GM12878 (cell line): ENCODE measurements around the gene MORF4L2. TPM values are rescaled to one million over a fixed set of nuclear protein-coding genes. Genes with fewer than 3 reads are reported as not detected.

Experiments used
- ATAC-seq: fragments of 200-7000 bp; cut with Tn5 transposase; 3 replicates; pipeline ENCODE4 v1.9.1; 2020; ENCODE audit warnings: mild to moderate bottlenecking, moderate library complexity
- BruUV-seq: library from RNA; stranded (reverse); fragments of 400-500 nt; replicated peaks from 2 replicates; lab custom pipeline; 2021; lab: Mats Ljungman, UMichigan
- CTCF ChIA-PET: fragments of 300-600 bp; sonication (Branson Sonifier 250); formaldehyde crosslinking; extraction: SDS; loops from one replicate; lab custom pipeline; 2021; ENCODE audit warnings: inconsistent platforms; lab: Yijun Ruan, JAX
- POLR2A ChIA-PET: fragments of 350-600 bp; formaldehyde crosslinking; extraction: SDS; loops from one replicate; lab custom pipeline; 2021; ENCODE audit warnings: inconsistent platforms; lab: Charles Lee
- RAD21 ChIA-PET: fragments of 300-600 bp; sonication (Branson Sonifier 250); formaldehyde crosslinking; loops from one replicate; lab custom pipeline; 2023; ENCODE audit warnings: antibody characterized with exemption; ENCODE audit not compliant: unreplicated experiment; lab: Charles Lee
- SMC1A ChIA-PET: fragments of 300-600 bp; sonication (Branson Sonifier 250); formaldehyde crosslinking; loops from one replicate; lab custom pipeline; 2023; ENCODE audit not compliant: unreplicated experiment, uncharacterized antibody; lab: Charles Lee
- DNase-seq: peaks from one replicate; pipeline ENCODE4 v3.0.0-alpha.2; 2011; ENCODE audit warnings: low read depth, low spot score
- FAIRE-seq: peaks from 3 replicates; lab custom pipeline; 2011; peaks lifted over from hg19 to GRCh38; lab: Jason Lieb, UNC
- H2AFZ ChIP-seq: 2 replicates; pipeline ENCODE4 v1.6.0; 2011; ENCODE audit warnings: low read depth, low read length, control low read depth; ENCODE audit not compliant: control insufficient read depth
- H3K27ac ChIP-seq: 2 replicates; pipeline ENCODE4 v1.5.1; 2011; ENCODE audit warnings: control low read depth; ENCODE audit not compliant: control insufficient read depth, insufficient read depth
- H3K27me3 ChIP-seq, 2 experiments: replicated peaks in 1 of 2; 2 replicates each; pipeline versions ENCODE4 v1.6.0 to v1.6.1; 2011; ENCODE audit warnings: low read length in 1 of 2; ENCODE audit not compliant: control insufficient read depth in 2 of 2, insufficient read depth in 2 of 2
- H3K36me3 ChIP-seq, 2 experiments: 2 replicates each; pipeline ENCODE4 v1.5.1; 2011; ENCODE audit warnings: low read length in 1 of 2; ENCODE audit not compliant: control insufficient read depth in 2 of 2, insufficient read depth in 2 of 2
- H3K4me1 ChIP-seq: 2 replicates; pipeline ENCODE4 v1.6.1; 2011; ENCODE audit warnings: mild to moderate bottlenecking, low read length, moderate library complexity, mixed read lengths; ENCODE audit not compliant: control insufficient read depth, insufficient read depth
- H3K4me2 ChIP-seq: 2 replicates; pipeline ENCODE4 v1.6.0; 2011; ENCODE audit warnings: control low read depth; ENCODE audit not compliant: control insufficient read depth, insufficient read depth
- H3K4me3 ChIP-seq: fragments of 200-600 bp; sonication (generic); 2 replicates; pipeline ENCODE4 v1.5.1; 2016
- H3K79me2 ChIP-seq: 2 replicates; pipeline ENCODE4 v1.6.0; 2011; ENCODE audit warnings: low read length; ENCODE audit not compliant: control insufficient read depth, insufficient read depth
- H3K9ac ChIP-seq: 2 replicates; pipeline ENCODE4 v1.8.0; 2011; ENCODE audit warnings: low read length, control low read depth, mixed read lengths; ENCODE audit not compliant: control insufficient read depth, insufficient read depth
- H3K9me3 ChIP-seq: replicated peaks from 3 replicates; pipeline ENCODE4 v1.5.1; 2011; ENCODE audit warnings: mild to moderate bottlenecking, low read length; ENCODE audit not compliant: control insufficient read depth, insufficient read depth
- H4K20me1 ChIP-seq: 2 replicates; pipeline ENCODE4 v1.6.0; 2011; ENCODE audit not compliant: control insufficient read depth, insufficient read depth
- BCLAF1 ChIP-seq: fragments of 450-650 bp; IDR thresholded peaks from 2 replicates; pipeline ENCODE4 v1.6.1; 2017; ENCODE audit warnings: antibody characterized with exemption, mild to moderate bottlenecking, moderate library complexity
- CREB1 ChIP-seq: IDR thresholded peaks from 2 replicates; pipeline ENCODE4 v1.6.1; 2012; ENCODE audit warnings: low read depth, mild to moderate bottlenecking, inconsistent platforms
- EP300 ChIP-seq, 2 experiments: fragments of 150-350 bp in 1 of 2; IDR thresholded peaks; 2 replicates each; pipeline ENCODE4 v1.6.1; 2011 to 2012; ENCODE audit warnings: low read depth in 2 of 2, low read length in 2 of 2, borderline replicate concordance in 1 of 2, improper control_type of control experiment in 1 of 2, inconsistent platforms in 1 of 2; ENCODE audit not compliant: control insufficient read depth in 1 of 2
- GATAD2B ChIP-seq: fragments of 450-650 bp; conservative IDR thresholded peaks from 2 replicates; pipeline ENCODE4 v1.6.1; 2017; ENCODE audit warnings: low read depth, mild to moderate bottlenecking, moderate library complexity
- HSF1 ChIP-seq: fragments of 150-350 bp; IDR thresholded peaks from 2 replicates; pipeline ENCODE4 v1.6.1; 2014; ENCODE audit warnings: mild to moderate bottlenecking, low read depth, low read length
- MTA3 ChIP-seq: IDR thresholded peaks from 2 replicates; pipeline ENCODE4 v1.6.1; 2012; ENCODE audit warnings: low read length, inconsistent platforms, borderline replicate concordance
- SREBF2 ChIP-seq: IDR thresholded peaks from 2 replicates; pipeline ENCODE4 v1.6.1; 2012; ENCODE audit warnings: mild to moderate bottlenecking, low read length
- TCF12 ChIP-seq: IDR thresholded peaks from 2 replicates; pipeline ENCODE4 v1.6.1; 2011; ENCODE audit warnings: low read depth, mild to moderate bottlenecking, low read length
- WGBS: methylation state at CpG from one replicate; pipeline ENCODE4 v1.1.6; 2016; ENCODE audit warnings: low lambda C conversion rate; ENCODE audit not compliant: insufficient replicate concordance, insufficient coverage; ENCODE audit errors: missing lambda C conversion rate; 5-methylcytosine and 5-hydroxymethylcytosine counted together
- in situ Hi-C: fragments of 300-500 bp; cut with MboI; formaldehyde crosslinking; loops from 9 replicates; pipeline ENCODE4 v1.14.3; 2018; ENCODE audit warnings: mixed read lengths
- intact Hi-C: fragments of 100-400 bp; cut with micrococcal nuclease; formaldehyde crosslinking; loops from one replicate; pipeline ENCODE4 v1.14.2; 2022; ENCODE audit not compliant: unreplicated experiment
- polyA plus RNA-seq, 11 experiments: library from polyadenylated mRNA; depleted of rRNA in 4 of 11; unstranded in 6 of 11; stranded (reverse) in 5 of 11; fragments of >200 nt; fragmentation: Nextera tagmentation in 4 of 11; fragmentation: Illumina TruSeq in 1 of 11; extraction: Ambion mirVana in 4 of 11; extraction: Trizol in 1 of 11; gene quantifications; 1 replicate in 1 of 11; 2 replicates in 10 of 11; pipeline versions ENCODE4 v1.2.1 to v1.2.3, GENCODE V29; 2011 to 2016; ENCODE audit warnings: inconsistent platforms in 2 of 11, missing spikeins in 2 of 11, low read depth in 1 of 11
- total RNA-seq, 4 experiments: library from RNA; depleted of rRNA in 3 of 4; stranded (reverse); fragments of >200 nt in 3 of 4; fragmentation: Illumina TruSeq in 1 of 4; extraction: Trizol in 1 of 4; gene quantifications; 2 replicates each; pipeline versions ENCODE4 v1.2.1 to v1.2.3, GENCODE V29; 2013 to 2021
- TF ChIP-seq, protein P1 (sequence below): fragments of 450-650 bp; formaldehyde crosslinking; IDR thresholded peaks from 2 replicates; pipeline ENCODE4 v1.4.0; 2020; ENCODE audit warnings: mild to moderate bottlenecking, moderate library complexity
- TF ChIP-seq, protein P2 (sequence below): IDR thresholded peaks from 2 replicates; pipeline ENCODE4 v1.6.1; 2011; ENCODE audit warnings: low read depth, mild to moderate bottlenecking, low read length, moderate library complexity, borderline replicate concordance; ENCODE audit errors: extremely low read depth
- TF ChIP-seq, protein P3 (sequence below): IDR thresholded peaks from 2 replicates; pipeline ENCODE4 v1.6.1; 2012; ENCODE audit warnings: mild to moderate bottlenecking, low read depth, low read length

Gene MORF4L2
- total and polyA plus RNA-seq, 10 of the 15 experiments (the other 5 are each of a cell fraction or from before 2014, with no cell fraction given), result 118 to 311 (median 199) TPM

- H3K27me3 ChIP-seq, result no peaks in the 10 kb centered on the region; a peak in 1 of 4 replicates
- no peak overlapping the region for H3K9ac ChIP-seq
- H2AFZ ChIP-seq, result no peak overlapping the region
- H4K20me1 ChIP-seq, result no peaks in the 10 kb centered on the region
- H3K9me3 ChIP-seq, result no peaks in the 10 kb centered on the region
- intact Hi-C loops (no loop called here), in situ Hi-C loops (no loop called here)
- H3K4me2 ChIP-seq, result no peak overlapping the region
- no peaks in the 10 kb centered on the region for H3K79me2 ChIP-seq
- no peak overlapping the region for H3K27ac ChIP-seq
- FAIRE-seq (no peak), ATAC-seq (no peak), DNase-seq (no peak)
- no peaks in the 10 kb centered on the region for H3K4me1 ChIP-seq
- no peaks in the 10 kb centered on the region for H3K36me3 ChIP-seq
- POLR2A ChIA-PET, result no interaction called here
- WGBS, result 72% methylated on average over 3 of the region's 3 CpGs
- no TSS peak for BruUV-seq
- CTCF ChIA-PET, result interaction anchor here (1.8 kb wide), 1 partner anchor 9 kb away, joined by 3 read pairs; no protein-coding TSS in a partner anchor
- SMC1A ChIA-PET, result no interaction called here
- H3K4me3 ChIP-seq, result no peak overlapping the region
- RAD21 ChIA-PET, result no interaction called here
- TF ChIP-seq EP300 (IDR thresholded peaks at IDR 0.05; ENCODE audit: borderline replicate concordance in 1 of 2, control insufficient read depth in 1 of 2, low read depth in 2 of 2, low read length in 2 of 2), result no peak
- TF ChIP-seq MTA3, result no peak
- TF ChIP-seq CREB1, result no peak
- no peak for TF ChIP-seq GATAD2B
- TF ChIP-seq TCF12, result no peak
- TF ChIP-seq BCLAF1, result no peak
- no peak for TF ChIP-seq HSF1
- TF ChIP-seq, protein P1, sequence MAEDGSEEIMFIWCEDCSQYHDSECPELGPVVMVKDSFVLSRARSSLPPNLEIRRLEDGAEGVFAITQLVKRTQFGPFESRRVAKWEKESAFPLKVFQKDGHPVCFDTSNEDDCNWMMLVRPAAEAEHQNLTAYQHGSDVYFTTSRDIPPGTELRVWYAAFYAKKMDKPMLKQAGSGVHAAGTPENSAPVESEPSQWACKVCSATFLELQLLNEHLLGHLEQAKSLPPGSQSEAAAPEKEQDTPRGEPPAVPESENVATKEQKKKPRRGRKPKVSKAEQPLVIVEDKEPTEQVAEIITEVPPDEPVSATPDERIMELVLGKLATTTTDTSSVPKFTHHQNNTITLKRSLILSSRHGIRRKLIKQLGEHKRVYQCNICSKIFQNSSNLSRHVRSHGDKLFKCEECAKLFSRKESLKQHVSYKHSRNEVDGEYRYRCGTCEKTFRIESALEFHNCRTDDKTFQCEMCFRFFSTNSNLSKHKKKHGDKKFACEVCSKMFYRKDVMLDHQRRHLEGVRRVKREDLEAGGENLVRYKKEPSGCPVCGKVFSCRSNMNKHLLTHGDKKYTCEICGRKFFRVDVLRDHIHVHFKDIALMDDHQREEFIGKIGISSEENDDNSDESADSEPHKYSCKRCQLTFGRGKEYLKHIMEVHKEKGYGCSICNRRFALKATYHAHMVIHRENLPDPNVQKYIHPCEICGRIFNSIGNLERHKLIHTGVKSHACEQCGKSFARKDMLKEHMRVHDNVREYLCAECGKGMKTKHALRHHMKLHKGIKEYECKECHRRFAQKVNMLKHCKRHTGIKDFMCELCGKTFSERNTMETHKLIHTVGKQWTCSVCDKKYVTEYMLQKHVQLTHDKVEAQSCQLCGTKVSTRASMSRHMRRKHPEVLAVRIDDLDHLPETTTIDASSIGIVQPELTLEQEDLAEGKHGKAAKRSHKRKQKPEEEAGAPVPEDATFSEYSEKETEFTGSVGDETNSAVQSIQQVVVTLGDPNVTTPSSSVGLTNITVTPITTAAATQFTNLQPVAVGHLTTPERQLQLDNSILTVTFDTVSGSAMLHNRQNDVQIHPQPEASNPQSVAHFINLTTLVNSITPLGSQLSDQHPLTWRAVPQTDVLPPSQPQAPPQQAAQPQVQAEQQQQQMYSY (CRISPR knock-in tag), result no peak
- no peak for TF ChIP-seq SREBF2
- TF ChIP-seq, protein P2, sequence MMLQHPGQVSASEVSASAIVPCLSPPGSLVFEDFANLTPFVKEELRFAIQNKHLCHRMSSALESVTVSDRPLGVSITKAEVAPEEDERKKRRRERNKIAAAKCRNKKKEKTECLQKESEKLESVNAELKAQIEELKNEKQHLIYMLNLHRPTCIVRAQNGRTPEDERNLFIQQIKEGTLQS, result no peak
- TF ChIP-seq, protein P3, sequence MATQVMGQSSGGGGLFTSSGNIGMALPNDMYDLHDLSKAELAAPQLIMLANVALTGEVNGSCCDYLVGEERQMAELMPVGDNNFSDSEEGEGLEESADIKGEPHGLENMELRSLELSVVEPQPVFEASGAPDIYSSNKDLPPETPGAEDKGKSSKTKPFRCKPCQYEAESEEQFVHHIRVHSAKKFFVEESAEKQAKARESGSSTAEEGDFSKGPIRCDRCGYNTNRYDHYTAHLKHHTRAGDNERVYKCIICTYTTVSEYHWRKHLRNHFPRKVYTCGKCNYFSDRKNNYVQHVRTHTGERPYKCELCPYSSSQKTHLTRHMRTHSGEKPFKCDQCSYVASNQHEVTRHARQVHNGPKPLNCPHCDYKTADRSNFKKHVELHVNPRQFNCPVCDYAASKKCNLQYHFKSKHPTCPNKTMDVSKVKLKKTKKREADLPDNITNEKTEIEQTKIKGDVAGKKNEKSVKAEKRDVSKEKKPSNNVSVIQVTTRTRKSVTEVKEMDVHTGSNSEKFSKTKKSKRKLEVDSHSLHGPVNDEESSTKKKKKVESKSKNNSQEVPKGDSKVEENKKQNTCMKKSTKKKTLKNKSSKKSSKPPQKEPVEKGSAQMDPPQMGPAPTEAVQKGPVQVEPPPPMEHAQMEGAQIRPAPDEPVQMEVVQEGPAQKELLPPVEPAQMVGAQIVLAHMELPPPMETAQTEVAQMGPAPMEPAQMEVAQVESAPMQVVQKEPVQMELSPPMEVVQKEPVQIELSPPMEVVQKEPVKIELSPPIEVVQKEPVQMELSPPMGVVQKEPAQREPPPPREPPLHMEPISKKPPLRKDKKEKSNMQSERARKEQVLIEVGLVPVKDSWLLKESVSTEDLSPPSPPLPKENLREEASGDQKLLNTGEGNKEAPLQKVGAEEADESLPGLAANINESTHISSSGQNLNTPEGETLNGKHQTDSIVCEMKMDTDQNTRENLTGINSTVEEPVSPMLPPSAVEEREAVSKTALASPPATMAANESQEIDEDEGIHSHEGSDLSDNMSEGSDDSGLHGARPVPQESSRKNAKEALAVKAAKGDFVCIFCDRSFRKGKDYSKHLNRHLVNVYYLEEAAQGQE, result no peak
Measured at GRCh38 chrX:103704863-103705262, 18.4 kb upstream of the MORF4L2 start.
